ENCODE data around the gene NRTN. TPM values are rescaled to one million over a fixed set of nuclear protein-coding genes. Genes with fewer than 3 reads are reported as not detected.

NRTN gene
- total and polyA plus RNA-seq, 2 of the 13 experiments (the other 11 are each of a cell fraction or from before 2014, with no cell fraction given) = 4.1 to 5.3 TPM

GRCh38 chr19:5826531-5827341, 21.9 kb downstream of the NRTN start (continued):
- TF ChIP-seq, protein P1, sequence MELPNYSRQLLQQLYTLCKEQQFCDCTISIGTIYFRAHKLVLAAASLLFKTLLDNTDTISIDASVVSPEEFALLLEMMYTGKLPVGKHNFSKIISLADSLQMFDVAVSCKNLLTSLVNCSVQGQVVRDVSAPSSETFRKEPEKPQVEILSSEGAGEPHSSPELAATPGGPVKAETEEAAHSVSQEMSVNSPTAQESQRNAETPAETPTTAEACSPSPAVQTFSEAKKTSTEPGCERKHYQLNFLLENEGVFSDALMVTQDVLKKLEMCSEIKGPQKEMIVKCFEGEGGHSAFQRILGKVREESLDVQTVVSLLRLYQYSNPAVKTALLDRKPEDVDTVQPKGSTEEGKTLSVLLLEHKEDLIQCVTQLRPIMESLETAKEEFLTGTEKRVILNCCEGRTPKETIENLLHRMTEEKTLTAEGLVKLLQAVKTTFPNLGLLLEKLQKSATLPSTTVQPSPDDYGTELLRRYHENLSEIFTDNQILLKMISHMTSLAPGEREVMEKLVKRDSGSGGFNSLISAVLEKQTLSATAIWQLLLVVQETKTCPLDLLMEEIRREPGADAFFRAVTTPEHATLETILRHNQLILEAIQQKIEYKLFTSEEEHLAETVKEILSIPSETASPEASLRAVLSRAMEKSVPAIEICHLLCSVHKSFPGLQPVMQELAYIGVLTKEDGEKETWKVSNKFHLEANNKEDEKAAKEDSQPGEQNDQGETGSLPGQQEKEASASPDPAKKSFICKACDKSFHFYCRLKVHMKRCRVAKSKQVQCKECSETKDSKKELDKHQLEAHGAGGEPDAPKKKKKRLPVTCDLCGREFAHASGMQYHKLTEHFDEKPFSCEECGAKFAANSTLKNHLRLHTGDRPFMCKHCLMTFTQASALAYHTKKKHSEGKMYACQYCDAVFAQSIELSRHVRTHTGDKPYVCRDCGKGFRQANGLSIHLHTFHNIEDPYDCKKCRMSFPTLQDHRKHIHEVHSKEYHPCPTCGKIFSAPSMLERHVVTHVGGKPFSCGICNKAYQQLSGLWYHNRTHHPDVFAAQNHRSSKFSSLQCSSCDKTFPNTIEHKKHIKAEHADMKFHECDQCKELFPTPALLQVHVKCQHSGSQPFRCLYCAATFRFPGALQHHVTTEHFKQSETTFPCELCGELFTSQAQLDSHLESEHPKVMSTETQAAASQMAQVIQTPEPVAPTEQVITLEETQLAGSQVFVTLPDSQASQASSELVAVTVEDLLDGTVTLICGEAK (IDR thresholded peaks at IDR 0.05) = no peak
- TF ChIP-seq, protein P1 (CRISPR knock-in tag; IDR thresholded peaks at IDR 0.05) = no peak
- TF ChIP-seq TSC22D2 (CRISPR knock-in tag; IDR thresholded peaks at IDR 0.05; ENCODE audit: borderline replicate concordance) = no peak
- peak; percentile 89 for TF ChIP-seq HNF4A (CRISPR knock-in tag; IDR thresholded peaks at IDR 0.05)
- TF ChIP-seq, protein P2, sequence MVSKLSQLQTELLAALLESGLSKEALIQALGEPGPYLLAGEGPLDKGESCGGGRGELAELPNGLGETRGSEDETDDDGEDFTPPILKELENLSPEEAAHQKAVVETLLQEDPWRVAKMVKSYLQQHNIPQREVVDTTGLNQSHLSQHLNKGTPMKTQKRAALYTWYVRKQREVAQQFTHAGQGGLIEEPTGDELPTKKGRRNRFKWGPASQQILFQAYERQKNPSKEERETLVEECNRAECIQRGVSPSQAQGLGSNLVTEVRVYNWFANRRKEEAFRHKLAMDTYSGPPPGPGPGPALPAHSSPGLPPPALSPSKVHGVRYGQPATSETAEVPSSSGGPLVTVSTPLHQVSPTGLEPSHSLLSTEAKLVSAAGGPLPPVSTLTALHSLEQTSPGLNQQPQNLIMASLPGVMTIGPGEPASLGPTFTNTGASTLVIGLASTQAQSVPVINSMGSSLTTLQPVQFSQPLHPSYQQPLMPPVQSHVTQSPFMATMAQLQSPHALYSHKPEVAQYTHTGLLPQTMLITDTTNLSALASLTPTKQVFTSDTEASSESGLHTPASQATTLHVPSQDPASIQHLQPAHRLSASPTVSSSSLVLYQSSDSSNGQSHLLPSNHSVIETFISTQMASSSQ (IDR thresholded peaks at IDR 0.05; ENCODE audit: low read depth) = no peak
- TF ChIP-seq, protein P2 (CRISPR knock-in tag; IDR thresholded peaks at IDR 0.05; ENCODE audit: borderline replicate concordance) = no peak; the same call in 1 of the 2 replicates
- no peak for TF ChIP-seq IKZF1 (IDR thresholded peaks at IDR 0.05)
